Measurements from ENCODE around the gene KLK7.

KLK7 gene

DNA sequence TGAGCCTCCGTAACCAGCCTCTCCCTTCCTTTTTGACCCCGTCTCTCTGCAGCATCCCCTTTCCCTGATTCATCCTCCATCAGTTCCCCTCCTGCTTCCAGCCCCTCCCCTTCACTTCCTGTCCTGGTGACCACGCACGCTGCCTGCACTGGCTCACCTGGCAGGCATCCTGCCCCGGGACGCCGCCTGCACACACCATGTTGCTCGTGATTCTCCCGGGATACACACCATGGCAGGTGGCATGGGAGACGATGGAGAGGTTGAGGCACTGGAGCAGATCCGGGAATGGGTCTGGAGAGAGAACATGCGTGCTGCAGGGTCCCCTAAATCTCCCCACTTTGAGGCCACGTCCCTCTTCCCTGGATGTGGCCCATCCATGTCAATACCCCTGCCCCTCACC lies 46.9 kb upstream of the KLK7 start:
- Histone ChIP-seq H3K4me1 (ENCODE audit: insufficient read depth, low read length) (no peaks in the 10 kb centered on the region), H3K9me3 (ENCODE audit: insufficient read depth, low read length, severe bottlenecking) (no peaks in the 10 kb centered on the region), H3K27me3 (ENCODE audit: insufficient read depth, low read length, poor library complexity) (peaks cover 7% of the 10 kb centered on the region), H4K20me1 (ENCODE audit: insufficient read depth, low read length) (no peaks in the 10 kb centered on the region), H3K4me3 (ENCODE audit: low read depth in 1 of 2, low read length in 2 of 2) (no peak overlapping the region), H2AFZ (ENCODE audit: low read depth, low read length) (no peak overlapping the region), H3K27ac (ENCODE audit: low read length) (no peak overlapping the region), H3K36me3 (ENCODE audit: insufficient read depth, low read length) (no peaks in the 10 kb centered on the region), H3K4me2 (ENCODE audit: insufficient read depth, low read length) (no peak overlapping the region), H3K9ac (ENCODE audit: low read depth, low read length) (no peak overlapping the region), H3K79me2 (ENCODE audit: insufficient read depth, low read length) (no peaks in the 10 kb centered on the region)
- ATAC-seq (ENCODE audit: insufficient read depth, low read depth) (no peak), DNase-seq (no peak)
- TF ChIP-seq CTCF (IDR thresholded peaks at IDR 0.05; ENCODE audit: borderline replicate concordance, extremely low read depth, low read length, poor library complexity, severe bottlenecking) (no peak), EZH2 (IDR thresholded peaks at IDR 0.05; ENCODE audit: borderline replicate concordance, low read depth, low read length, severe bottlenecking) (no peak)

- no peaks in the 10 kb centered on the region for H4K20me1 ChIP-seq (ENCODE audit: insufficient read depth, low read length)
- no peak overlapping the region for H2AFZ ChIP-seq (ENCODE audit: low read depth, low read length)
- no peaks in the 10 kb centered on the region for H3K36me3 ChIP-seq (ENCODE audit: insufficient read depth, low read length)
- peaks cover 7% of the 10 kb centered on the region for H3K27me3 ChIP-seq (ENCODE audit: insufficient read depth, low read length, poor library complexity)
- H3K9ac ChIP-seq (ENCODE audit: low read depth, low read length): no peak overlapping the region
- H3K4me2 ChIP-seq (ENCODE audit: insufficient read depth, low read length): no peak overlapping the region
- H3K79me2 ChIP-seq (ENCODE audit: insufficient read depth, low read length): no peaks in the 10 kb centered on the region
- DNase-seq (no peak), ATAC-seq (ENCODE audit: insufficient read depth, low read depth) (no peak)
- no peak overlapping the region for H3K4me3 ChIP-seq (ENCODE audit: low read depth in 1 of 2, low read length in 2 of 2)
- no peaks in the 10 kb centered on the region for H3K4me1 ChIP-seq (ENCODE audit: insufficient read depth, low read length)
- no peaks in the 10 kb centered on the region for H3K9me3 ChIP-seq (ENCODE audit: insufficient read depth, low read length, severe bottlenecking)
- TF ChIP-seq EZH2 (IDR thresholded peaks at IDR 0.05; ENCODE audit: borderline replicate concordance, low read depth, low read length, severe bottlenecking) (no peak), CTCF (IDR thresholded peaks at IDR 0.05; ENCODE audit: borderline replicate concordance, extremely low read depth, low read length, poor library complexity, severe bottlenecking) (no peak)
- no peak overlapping the region for H3K27ac ChIP-seq (ENCODE audit: low read length)
Measured at GRCh38 chr19:51029718-51030117, 46.0 kb upstream of the KLK7 start.

DNA sequence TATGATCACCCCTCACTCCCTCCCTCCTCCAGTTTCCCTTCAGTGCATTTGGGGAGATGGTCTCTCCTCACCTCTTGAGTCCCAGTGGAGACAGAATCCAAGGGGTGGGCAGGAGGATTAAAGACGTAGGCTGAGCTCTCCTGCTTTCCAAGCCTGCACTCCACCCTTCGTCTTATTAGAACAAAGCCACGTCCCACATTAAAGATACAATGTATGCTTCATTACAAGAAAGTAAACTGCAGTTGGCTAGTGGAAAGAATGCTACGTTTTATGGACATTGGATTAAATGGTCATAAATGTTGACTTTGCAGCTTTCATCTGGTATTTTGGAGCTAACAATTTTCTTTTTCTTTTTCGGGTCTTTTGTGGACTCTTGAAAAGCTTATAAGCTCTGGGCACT lies 44.2 kb upstream of the KLK7 start:
- H3K4me3 ChIP-seq (ENCODE audit: low read depth in 1 of 2, low read length in 2 of 2): no peak overlapping the region
- H3K4me2 ChIP-seq (ENCODE audit: insufficient read depth, low read length): no peak overlapping the region
- no peaks in the 10 kb centered on the region for H3K9me3 ChIP-seq (ENCODE audit: insufficient read depth, low read length, severe bottlenecking)
- H3K9ac ChIP-seq (ENCODE audit: low read depth, low read length): no peak overlapping the region
- peaks cover 10% of the 10 kb centered on the region for H3K27me3 ChIP-seq (ENCODE audit: insufficient read depth, low read length, poor library complexity)
- no peak for DNase-seq
- no peaks in the 10 kb centered on the region for H3K79me2 ChIP-seq (ENCODE audit: insufficient read depth, low read length)
- TF ChIP-seq CTCF (IDR thresholded peaks at IDR 0.05; ENCODE audit: borderline replicate concordance, extremely low read depth, low read length, poor library complexity, severe bottlenecking): no peak
- TF ChIP-seq EZH2 (IDR thresholded peaks at IDR 0.05; ENCODE audit: borderline replicate concordance, low read depth, low read length, severe bottlenecking): no peak
- no peak overlapping the region for H3K27ac ChIP-seq (ENCODE audit: low read length)
- no peaks in the 10 kb centered on the region for H3K36me3 ChIP-seq (ENCODE audit: insufficient read depth, low read length)
- no peak for ATAC-seq (ENCODE audit: insufficient read depth, low read depth)
- no peaks in the 10 kb centered on the region for H4K20me1 ChIP-seq (ENCODE audit: insufficient read depth, low read length)
- no peaks in the 10 kb centered on the region for H3K4me1 ChIP-seq (ENCODE audit: insufficient read depth, low read length)
- H2AFZ ChIP-seq (ENCODE audit: low read depth, low read length): no peak overlapping the region

All from DND-41 (cell line).